HEK293 (cell line): ENCODE measurements around the gene FGD5.

Experiments used
- HOXA7 ChIP-seq: sonication (generic); formaldehyde crosslinking; IDR thresholded peaks from 2 replicates; pipeline ENCODE4 v1.8.1; 2022; ENCODE audit warnings: missing genetic modification reagents, borderline replicate concordance
- KLF7 ChIP-seq: fragments of 450-650 bp; formaldehyde crosslinking; IDR thresholded peaks from 2 replicates; pipeline ENCODE4 v1.5.1; 2016; ENCODE audit warnings: missing biosample characterization, missing genetic modification characterization, borderline replicate concordance
- MEIS1 ChIP-seq: sonication (generic); formaldehyde crosslinking; IDR thresholded peaks from 2 replicates; pipeline ENCODE4 v1.8.1; 2022; ENCODE audit warnings: missing genetic modification reagents, mild to moderate bottlenecking, borderline replicate concordance
- REPIN1 ChIP-seq: fragments of 450-650 bp; formaldehyde crosslinking; IDR thresholded peaks from 2 replicates; pipeline ENCODE4 v1.5.1; 2017; ENCODE audit warnings: missing biosample characterization, missing genetic modification characterization, low read depth
- SETDB1 ChIP-seq: IDR thresholded peaks from one replicate; pipeline ENCODE4 v1.6.1; 2017; ENCODE audit warnings: mild to moderate bottlenecking, low read length, moderate library complexity, mixed read lengths; ENCODE audit not compliant: insufficient read length
- SP7 ChIP-seq: fragments of 450-650 bp; formaldehyde crosslinking; IDR thresholded peaks from 2 replicates; pipeline ENCODE4 v1.5.1; 2016; ENCODE audit warnings: missing biosample characterization, missing genetic modification characterization
- ZEB2 ChIP-seq: fragments of 450-650 bp; formaldehyde crosslinking; IDR thresholded peaks from 2 replicates; pipeline ENCODE4 v1.5.1; 2016; ENCODE audit warnings: missing biosample characterization, missing genetic modification characterization
- ZFHX2 ChIP-seq: fragments of 450-650 bp; formaldehyde crosslinking; conservative IDR thresholded peaks from 2 replicates; pipeline ENCODE4 v1.5.1; 2016; ENCODE audit warnings: missing biosample characterization, missing genetic modification characterization
- ZNF175 ChIP-seq: fragments of 450-650 bp; formaldehyde crosslinking; IDR thresholded peaks from 2 replicates; pipeline ENCODE4 v1.5.1; 2016; ENCODE audit warnings: missing biosample characterization, missing genetic modification characterization
- ZNF211 ChIP-seq: fragments of 450-650 bp; formaldehyde crosslinking; IDR thresholded peaks from 2 replicates; pipeline ENCODE4 v1.5.1; 2016; ENCODE audit warnings: low read depth, missing biosample characterization, missing genetic modification characterization
- ZNF214 ChIP-seq: fragments of 450-650 bp; formaldehyde crosslinking; IDR thresholded peaks from 2 replicates; pipeline ENCODE4 v1.5.1; 2017; ENCODE audit warnings: missing biosample characterization, mild to moderate bottlenecking, missing genetic modification characterization, borderline replicate concordance
- ZNF221 ChIP-seq: fragments of 450-650 bp; formaldehyde crosslinking; IDR thresholded peaks from 2 replicates; pipeline ENCODE4 v1.5.1; 2017; ENCODE audit warnings: missing biosample characterization, missing genetic modification characterization, borderline replicate concordance
- ZNF248 ChIP-seq: fragments of 450-650 bp; formaldehyde crosslinking; IDR thresholded peaks from 2 replicates; pipeline ENCODE4 v1.5.1; 2017; ENCODE audit warnings: missing biosample characterization, missing genetic modification characterization
- ZNF311 ChIP-seq: fragments of 450-650 bp; formaldehyde crosslinking; IDR thresholded peaks from 2 replicates; pipeline ENCODE4 v1.5.1; 2017; ENCODE audit warnings: missing biosample characterization, missing genetic modification characterization, borderline replicate concordance
- ZNF426 ChIP-seq: fragments of 450-650 bp; formaldehyde crosslinking; IDR thresholded peaks from 2 replicates; pipeline ENCODE4 v1.5.1; 2017; ENCODE audit warnings: missing biosample characterization, missing genetic modification characterization, mild to moderate bottlenecking, inconsistent platforms, moderate library complexity
- ZNF473 ChIP-seq: fragments of 450-650 bp; formaldehyde crosslinking; IDR thresholded peaks from 2 replicates; pipeline ENCODE4 v1.5.1; 2017; ENCODE audit warnings: missing biosample characterization, missing genetic modification characterization
- ZNF600 ChIP-seq: fragments of 450-650 bp; formaldehyde crosslinking; IDR thresholded peaks from 2 replicates; pipeline ENCODE4 v1.5.1; 2016; ENCODE audit warnings: missing biosample characterization, missing genetic modification characterization
- ZNF623 ChIP-seq: fragments of 450-650 bp; formaldehyde crosslinking; IDR thresholded peaks from 2 replicates; pipeline ENCODE4 v1.5.1; 2016; ENCODE audit warnings: missing biosample characterization, missing genetic modification characterization
- ZNF629 ChIP-seq: fragments of 450-650 bp; formaldehyde crosslinking; IDR thresholded peaks from 2 replicates; pipeline ENCODE4 v1.5.1; 2017; ENCODE audit warnings: missing biosample characterization, missing genetic modification characterization
- ZNF664 ChIP-seq: fragments of 450-650 bp; formaldehyde crosslinking; IDR thresholded peaks from 2 replicates; pipeline ENCODE4 v1.5.1; 2016; ENCODE audit warnings: missing biosample characterization, missing genetic modification characterization
- ZNF707 ChIP-seq: fragments of 450-650 bp; formaldehyde crosslinking; IDR thresholded peaks from 2 replicates; pipeline ENCODE4 v1.5.1; 2016; ENCODE audit warnings: missing biosample characterization, missing genetic modification characterization
- ZNF76 ChIP-seq: fragments of 450-650 bp; formaldehyde crosslinking; IDR thresholded peaks from 2 replicates; pipeline ENCODE4; 2016; ENCODE audit warnings: low read depth, missing biosample characterization, missing genetic modification characterization, borderline replicate concordance
- TF ChIP-seq, protein P1 (sequence below): fragments of 450-650 bp; formaldehyde crosslinking; IDR thresholded peaks from 2 replicates; pipeline ENCODE4 v1.5.1; 2016; ENCODE audit warnings: missing biosample characterization, missing genetic modification characterization
- TF ChIP-seq, protein P2 (sequence below): fragments of 450-650 bp; formaldehyde crosslinking; IDR thresholded peaks from 2 replicates; pipeline ENCODE4 v1.5.1; 2016; ENCODE audit warnings: missing biosample characterization, missing genetic modification characterization
- TF ChIP-seq, protein P3 (sequence below): fragments of 450-650 bp; formaldehyde crosslinking; IDR thresholded peaks from 2 replicates; pipeline ENCODE4 v1.5.1; 2016; ENCODE audit warnings: missing biosample characterization, missing genetic modification characterization, low read depth
- TF ChIP-seq, protein P4 (sequence below): fragments of 450-650 bp; formaldehyde crosslinking; IDR thresholded peaks from 2 replicates; pipeline ENCODE4 v1.5.1; 2016; ENCODE audit warnings: missing biosample characterization, missing genetic modification characterization
- TF ChIP-seq, protein P5 (sequence below): fragments of 450-650 bp; formaldehyde crosslinking; IDR thresholded peaks from 2 replicates; pipeline ENCODE4 v1.5.1; 2017; ENCODE audit warnings: missing biosample characterization, missing genetic modification characterization

FGD5 gene

DNA sequence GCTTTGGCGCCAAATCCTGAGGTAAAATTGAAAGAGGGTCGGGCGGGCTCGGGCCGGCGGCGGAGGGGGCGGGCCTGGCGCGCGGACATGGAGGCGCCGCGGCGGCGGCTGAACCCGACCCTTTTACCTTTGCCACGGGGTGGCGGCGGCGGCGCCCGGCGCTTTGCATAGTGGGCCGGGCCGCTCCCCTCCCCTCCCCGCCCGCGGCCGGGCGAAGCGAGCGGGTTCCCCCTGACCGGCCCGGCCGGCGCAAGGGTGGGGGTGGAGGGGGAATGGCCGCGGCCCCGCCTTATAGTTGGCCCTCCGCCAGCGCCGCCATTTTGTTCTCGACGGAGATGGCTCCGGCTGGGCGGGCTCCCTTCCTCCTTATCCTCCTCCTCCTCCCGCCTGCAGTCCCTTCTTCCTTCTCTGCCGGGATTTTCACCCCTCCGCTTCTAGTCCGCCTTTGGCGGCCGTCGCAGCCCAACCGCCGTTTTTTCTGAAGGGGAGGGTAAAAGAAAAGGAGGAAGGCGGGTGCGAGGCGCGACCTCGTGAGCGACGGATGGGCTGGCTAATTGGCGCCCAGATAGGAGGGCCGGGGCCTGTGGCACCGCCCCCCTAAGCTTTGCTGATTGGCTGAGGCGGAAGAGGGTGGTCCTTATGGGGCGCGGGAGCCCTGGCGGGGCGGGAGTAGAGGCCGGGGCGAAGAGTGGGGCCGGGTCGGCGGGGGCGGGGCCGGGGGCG, 129.3 kb downstream of the FGD5 start (continued):
- TF ChIP-seq, protein P1, sequence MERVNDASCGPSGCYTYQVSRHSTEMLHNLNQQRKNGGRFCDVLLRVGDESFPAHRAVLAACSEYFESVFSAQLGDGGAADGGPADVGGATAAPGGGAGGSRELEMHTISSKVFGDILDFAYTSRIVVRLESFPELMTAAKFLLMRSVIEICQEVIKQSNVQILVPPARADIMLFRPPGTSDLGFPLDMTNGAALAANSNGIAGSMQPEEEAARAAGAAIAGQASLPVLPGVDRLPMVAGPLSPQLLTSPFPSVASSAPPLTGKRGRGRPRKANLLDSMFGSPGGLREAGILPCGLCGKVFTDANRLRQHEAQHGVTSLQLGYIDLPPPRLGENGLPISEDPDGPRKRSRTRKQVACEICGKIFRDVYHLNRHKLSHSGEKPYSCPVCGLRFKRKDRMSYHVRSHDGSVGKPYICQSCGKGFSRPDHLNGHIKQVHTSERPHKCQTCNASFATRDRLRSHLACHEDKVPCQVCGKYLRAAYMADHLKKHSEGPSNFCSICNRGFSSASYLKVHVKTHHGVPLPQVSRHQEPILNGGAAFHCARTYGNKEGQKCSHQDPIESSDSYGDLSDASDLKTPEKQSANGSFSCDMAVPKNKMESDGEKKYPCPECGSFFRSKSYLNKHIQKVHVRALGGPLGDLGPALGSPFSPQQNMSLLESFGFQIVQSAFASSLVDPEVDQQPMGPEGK (tag by site-specific recombination): peak; percentile 77
- TF ChIP-seq ZNF707 (tag by site-specific recombination): no peak
- TF ChIP-seq ZNF214 (tag by site-specific recombination): no peak
- TF ChIP-seq ZNF426 (tag by site-specific recombination): no peak
- TF ChIP-seq MEIS1: no peak
- TF ChIP-seq, protein P2, sequence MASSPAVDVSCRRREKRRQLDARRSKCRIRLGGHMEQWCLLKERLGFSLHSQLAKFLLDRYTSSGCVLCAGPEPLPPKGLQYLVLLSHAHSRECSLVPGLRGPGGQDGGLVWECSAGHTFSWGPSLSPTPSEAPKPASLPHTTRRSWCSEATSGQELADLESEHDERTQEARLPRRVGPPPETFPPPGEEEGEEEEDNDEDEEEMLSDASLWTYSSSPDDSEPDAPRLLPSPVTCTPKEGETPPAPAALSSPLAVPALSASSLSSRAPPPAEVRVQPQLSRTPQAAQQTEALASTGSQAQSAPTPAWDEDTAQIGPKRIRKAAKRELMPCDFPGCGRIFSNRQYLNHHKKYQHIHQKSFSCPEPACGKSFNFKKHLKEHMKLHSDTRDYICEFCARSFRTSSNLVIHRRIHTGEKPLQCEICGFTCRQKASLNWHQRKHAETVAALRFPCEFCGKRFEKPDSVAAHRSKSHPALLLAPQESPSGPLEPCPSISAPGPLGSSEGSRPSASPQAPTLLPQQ (tag by site-specific recombination): peak; percentile 68
- no peak for TF ChIP-seq ZNF248
- TF ChIP-seq SETDB1: no peak
- TF ChIP-seq ZNF600: no peak
- TF ChIP-seq HOXA7 (CRISPR knock-in tag): no peak
- TF ChIP-seq ZNF664 (tag by site-specific recombination): no peak
- no peak for TF ChIP-seq ZNF473 (tag by site-specific recombination)
- TF ChIP-seq, protein P3, sequence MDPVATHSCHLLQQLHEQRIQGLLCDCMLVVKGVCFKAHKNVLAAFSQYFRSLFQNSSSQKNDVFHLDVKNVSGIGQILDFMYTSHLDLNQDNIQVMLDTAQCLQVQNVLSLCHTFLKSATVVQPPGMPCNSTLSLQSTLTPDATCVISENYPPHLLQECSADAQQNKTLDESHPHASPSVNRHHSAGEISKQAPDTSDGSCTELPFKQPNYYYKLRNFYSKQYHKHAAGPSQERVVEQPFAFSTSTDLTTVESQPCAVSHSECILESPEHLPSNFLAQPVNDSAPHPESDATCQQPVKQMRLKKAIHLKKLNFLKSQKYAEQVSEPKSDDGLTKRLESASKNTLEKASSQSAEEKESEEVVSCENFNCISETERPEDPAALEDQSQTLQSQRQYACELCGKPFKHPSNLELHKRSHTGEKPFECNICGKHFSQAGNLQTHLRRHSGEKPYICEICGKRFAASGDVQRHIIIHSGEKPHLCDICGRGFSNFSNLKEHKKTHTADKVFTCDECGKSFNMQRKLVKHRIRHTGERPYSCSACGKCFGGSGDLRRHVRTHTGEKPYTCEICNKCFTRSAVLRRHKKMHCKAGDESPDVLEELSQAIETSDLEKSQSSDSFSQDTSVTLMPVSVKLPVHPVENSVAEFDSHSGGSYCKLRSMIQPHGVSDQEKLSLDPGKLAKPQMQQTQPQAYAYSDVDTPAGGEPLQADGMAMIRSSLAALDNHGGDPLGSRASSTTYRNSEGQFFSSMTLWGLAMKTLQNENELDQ (tag by site-specific recombination): no peak
- peak; percentile 56 for TF ChIP-seq SP7 (tag by site-specific recombination)
- TF ChIP-seq KLF7 (tag by site-specific recombination): peak; percentile 51; the same call in 1 of the 2 replicates
- peak; percentile 53; the same call in 1 of the 2 replicates for TF ChIP-seq ZNF76 (tag by site-specific recombination)
- TF ChIP-seq REPIN1 (tag by site-specific recombination): no peak
- peak; percentile 30; the same call in 1 of the 2 replicates for TF ChIP-seq ZFHX2
- TF ChIP-seq ZEB2 (tag by site-specific recombination): peak; percentile 97
- TF ChIP-seq ZNF221 (tag by site-specific recombination): no peak
- TF ChIP-seq, protein P4, sequence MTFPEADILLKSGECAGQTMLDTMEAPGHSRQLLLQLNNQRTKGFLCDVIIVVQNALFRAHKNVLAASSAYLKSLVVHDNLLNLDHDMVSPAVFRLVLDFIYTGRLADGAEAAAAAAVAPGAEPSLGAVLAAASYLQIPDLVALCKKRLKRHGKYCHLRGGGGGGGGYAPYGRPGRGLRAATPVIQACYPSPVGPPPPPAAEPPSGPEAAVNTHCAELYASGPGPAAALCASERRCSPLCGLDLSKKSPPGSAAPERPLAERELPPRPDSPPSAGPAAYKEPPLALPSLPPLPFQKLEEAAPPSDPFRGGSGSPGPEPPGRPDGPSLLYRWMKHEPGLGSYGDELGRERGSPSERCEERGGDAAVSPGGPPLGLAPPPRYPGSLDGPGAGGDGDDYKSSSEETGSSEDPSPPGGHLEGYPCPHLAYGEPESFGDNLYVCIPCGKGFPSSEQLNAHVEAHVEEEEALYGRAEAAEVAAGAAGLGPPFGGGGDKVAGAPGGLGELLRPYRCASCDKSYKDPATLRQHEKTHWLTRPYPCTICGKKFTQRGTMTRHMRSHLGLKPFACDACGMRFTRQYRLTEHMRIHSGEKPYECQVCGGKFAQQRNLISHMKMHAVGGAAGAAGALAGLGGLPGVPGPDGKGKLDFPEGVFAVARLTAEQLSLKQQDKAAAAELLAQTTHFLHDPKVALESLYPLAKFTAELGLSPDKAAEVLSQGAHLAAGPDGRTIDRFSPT (tag by site-specific recombination): no peak
- TF ChIP-seq ZNF175 (tag by site-specific recombination): no peak
- TF ChIP-seq ZNF629 (tag by site-specific recombination): peak; percentile 52; the same call in 1 of the 2 replicates
- TF ChIP-seq ZNF211 (tag by site-specific recombination): no peak
- TF ChIP-seq ZNF311: no peak
- TF ChIP-seq, protein P5, sequence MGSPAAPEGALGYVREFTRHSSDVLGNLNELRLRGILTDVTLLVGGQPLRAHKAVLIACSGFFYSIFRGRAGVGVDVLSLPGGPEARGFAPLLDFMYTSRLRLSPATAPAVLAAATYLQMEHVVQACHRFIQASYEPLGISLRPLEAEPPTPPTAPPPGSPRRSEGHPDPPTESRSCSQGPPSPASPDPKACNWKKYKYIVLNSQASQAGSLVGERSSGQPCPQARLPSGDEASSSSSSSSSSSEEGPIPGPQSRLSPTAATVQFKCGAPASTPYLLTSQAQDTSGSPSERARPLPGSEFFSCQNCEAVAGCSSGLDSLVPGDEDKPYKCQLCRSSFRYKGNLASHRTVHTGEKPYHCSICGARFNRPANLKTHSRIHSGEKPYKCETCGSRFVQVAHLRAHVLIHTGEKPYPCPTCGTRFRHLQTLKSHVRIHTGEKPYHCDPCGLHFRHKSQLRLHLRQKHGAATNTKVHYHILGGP (tag by site-specific recombination): no peak
- TF ChIP-seq ZNF623: no peak
